Mucosa of descending colon (tissue), 3 donors: ENCODE data around the gene PPP6R3. TPM values are rescaled to one million over a fixed set of nuclear protein-coding genes. Genes with fewer than 3 reads are reported as not detected.

Experiments used
- ATAC-seq: fragments of 200-7000 bp; cut with Tn5 transposase; one replicate; pipeline ENCODE4 v1.9.1; 2020; ENCODE audit warnings: mild to moderate bottlenecking, moderate library complexity
- DNase-seq, 3 donors: peaks; one replicate each; pipeline ENCODE4 v3.0.0-alpha.2; 2020
- H3K36me3 ChIP-seq: fragments of 200-600 bp; one replicate; pipeline ENCODE4 v1.8.0; 2021; ENCODE audit warnings: low read depth, mild to moderate bottlenecking
- H3K4me1 ChIP-seq: fragments of 200-600 bp; one replicate; pipeline ENCODE4 v1.8.0; 2021; ENCODE audit warnings: low read depth, mild to moderate bottlenecking
- H3K4me3 ChIP-seq: fragments of 200-600 bp; one replicate; pipeline ENCODE4 v1.8.0; 2021; ENCODE audit warnings: mild to moderate bottlenecking
- H3K9me3 ChIP-seq: fragments of 200-600 bp; one replicate; pipeline ENCODE4 v1.8.0; 2021; ENCODE audit warnings: mild to moderate bottlenecking
- intact Hi-C, 2 donors: fragments of 100-400 bp; cut with DNase I in 1 of 2; cut with micrococcal nuclease in 1 of 2; formaldehyde crosslinking; loops; one replicate each; pipeline versions ENCODE4 v1.11.0 to v1.11.1; 2022; cut with DNase I, micrococcal nuclease
- total RNA-seq, 3 donors: library from RNA; stranded (reverse); fragmentation: NEBNext Ultra II Directional in 2 of 3; extraction: Animal tissue kit (Norgen Biotek cat#: 25700) in 2 of 3; gene quantifications; one replicate each; pipeline versions ENCODE4 v1.2.1 to v1.2.4, GENCODE V29; 2021 to 2023
- TF ChIP-seq, protein P1 (sequence below): fragments of 200-600 bp; IDR thresholded peaks from one replicate; pipeline ENCODE4 v1.8.0; 2022; ENCODE audit warnings: antibody characterized with exemption, mild to moderate bottlenecking
- donor health status: DM: no; HTN: no; CAD: no; lungs with moderate emphysema.
- donor health status: DM: no; HTN: no; CAD: no.
- donor health status: DM: no; HTN: yes; CAD: no.

The PPP6R3 gene
- total RNA-seq, 3 donors from 2014 or later: 107 to 141 (median 115) TPM

DNA sequence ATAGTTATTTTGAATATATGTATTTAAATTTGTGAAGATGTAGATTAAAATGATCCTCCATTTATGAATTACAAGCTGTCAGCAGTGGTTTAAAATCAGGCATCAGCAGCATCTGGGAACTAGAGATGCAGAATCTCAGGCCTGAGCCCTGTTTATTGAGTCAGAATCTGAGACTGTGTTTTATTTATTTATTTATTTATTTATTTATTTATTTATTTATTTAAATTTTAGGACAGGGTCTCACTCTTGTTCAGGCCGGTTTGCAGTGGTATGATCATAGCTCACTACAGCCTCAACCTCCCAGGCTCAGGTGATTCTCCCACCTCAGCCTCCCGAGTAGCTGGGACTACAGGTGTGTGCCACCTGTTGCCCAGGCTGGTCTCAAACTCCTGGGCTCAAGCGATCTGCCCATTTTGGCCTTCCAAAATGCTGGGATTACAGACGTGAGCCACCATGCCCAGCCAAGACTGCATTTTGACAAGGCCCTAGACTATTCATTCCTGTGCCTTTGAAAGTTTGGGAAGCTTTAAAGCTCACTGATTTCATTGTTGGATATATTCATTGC, 70.7 kb downstream of the PPP6R3 start:
- DNase-seq (no peak), ATAC-seq (no peak)
- TF ChIP-seq, protein P1, sequence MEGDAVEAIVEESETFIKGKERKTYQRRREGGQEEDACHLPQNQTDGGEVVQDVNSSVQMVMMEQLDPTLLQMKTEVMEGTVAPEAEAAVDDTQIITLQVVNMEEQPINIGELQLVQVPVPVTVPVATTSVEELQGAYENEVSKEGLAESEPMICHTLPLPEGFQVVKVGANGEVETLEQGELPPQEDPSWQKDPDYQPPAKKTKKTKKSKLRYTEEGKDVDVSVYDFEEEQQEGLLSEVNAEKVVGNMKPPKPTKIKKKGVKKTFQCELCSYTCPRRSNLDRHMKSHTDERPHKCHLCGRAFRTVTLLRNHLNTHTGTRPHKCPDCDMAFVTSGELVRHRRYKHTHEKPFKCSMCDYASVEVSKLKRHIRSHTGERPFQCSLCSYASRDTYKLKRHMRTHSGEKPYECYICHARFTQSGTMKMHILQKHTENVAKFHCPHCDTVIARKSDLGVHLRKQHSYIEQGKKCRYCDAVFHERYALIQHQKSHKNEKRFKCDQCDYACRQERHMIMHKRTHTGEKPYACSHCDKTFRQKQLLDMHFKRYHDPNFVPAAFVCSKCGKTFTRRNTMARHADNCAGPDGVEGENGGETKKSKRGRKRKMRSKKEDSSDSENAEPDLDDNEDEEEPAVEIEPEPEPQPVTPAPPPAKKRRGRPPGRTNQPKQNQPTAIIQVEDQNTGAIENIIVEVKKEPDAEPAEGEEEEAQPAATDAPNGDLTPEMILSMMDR: no peak
- Histone ChIP-seq H3K4me1 (peaks cover 8% of the 10 kb centered on the region), H3K4me3 (no peak overlapping the region), H3K36me3 (no peaks in the 10 kb centered on the region), H3K9me3 (no peaks in the 10 kb centered on the region)
- intact Hi-C loops: no loop called here

DNA sequence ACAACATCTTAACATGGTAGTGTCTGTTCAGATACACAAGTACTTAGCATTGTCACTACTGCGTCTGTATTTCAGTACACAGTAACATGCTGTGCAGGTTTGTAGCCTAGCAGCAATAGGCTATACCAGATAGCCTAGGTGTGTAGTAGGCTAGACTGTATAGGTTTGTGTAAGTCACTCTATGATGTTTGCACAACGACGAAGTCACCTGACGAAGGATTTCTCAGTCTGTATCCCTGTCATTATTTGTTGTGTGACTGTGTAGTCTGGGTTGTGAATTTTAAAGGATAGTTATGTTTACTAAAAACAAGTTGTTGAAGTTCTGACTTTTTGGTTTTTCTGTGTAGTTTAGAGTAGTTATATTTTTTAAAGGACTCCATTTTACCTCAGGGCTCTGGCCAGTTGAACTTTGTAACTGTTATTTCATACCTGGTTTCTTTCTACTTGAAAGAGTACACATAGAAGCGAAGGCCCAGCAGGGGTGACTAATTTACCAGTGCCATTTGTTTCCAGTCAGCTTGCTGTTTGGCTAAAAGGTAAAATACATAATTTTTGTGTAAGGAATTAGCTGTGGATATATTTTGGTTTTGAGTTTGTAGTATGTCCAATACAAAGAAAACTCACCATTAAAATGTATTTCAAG, 72.3 kb downstream of the PPP6R3 start:
- Histone ChIP-seq H3K4me1 (peaks cover 5% of the 10 kb centered on the region), H3K9me3 (no peaks in the 10 kb centered on the region), H3K4me3 (no peak overlapping the region), H3K36me3 (no peaks in the 10 kb centered on the region)
- intact Hi-C loops: no loop called here
- peak; percentile 86 for ATAC-seq
- peak in 1 of 3 donors; percentile 42 for DNase-seq
- TF ChIP-seq, protein P1: no peak

DNA sequence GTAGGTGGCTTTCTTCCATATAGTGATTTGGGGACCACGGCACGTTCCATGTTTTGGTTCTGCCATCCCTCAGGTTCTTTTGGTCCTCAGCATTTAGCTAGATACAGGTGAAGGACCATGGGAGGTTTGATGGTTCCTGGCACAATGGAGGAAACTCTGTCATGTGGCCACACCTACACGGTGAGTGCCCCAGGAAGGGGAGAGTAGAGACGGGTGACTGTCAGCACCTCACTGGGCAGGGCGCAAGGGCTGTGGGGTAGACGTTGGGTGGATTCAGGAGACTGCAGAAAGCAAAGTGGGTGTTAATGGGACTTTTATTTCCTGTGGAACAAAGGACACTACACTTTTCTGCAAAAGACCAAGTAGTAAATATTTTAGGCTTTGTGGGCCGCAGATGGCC, 73.4 kb downstream of the PPP6R3 start:
- no peak for DNase-seq
- Histone ChIP-seq H3K4me3 (no peak overlapping the region), H3K9me3 (no peaks in the 10 kb centered on the region), H3K36me3 (no peaks in the 10 kb centered on the region), H3K4me1 (peaks cover 4% of the 10 kb centered on the region)
- intact Hi-C loops: no loop called here
- no peak for ATAC-seq
- TF ChIP-seq, protein P1: no peak

DNA sequence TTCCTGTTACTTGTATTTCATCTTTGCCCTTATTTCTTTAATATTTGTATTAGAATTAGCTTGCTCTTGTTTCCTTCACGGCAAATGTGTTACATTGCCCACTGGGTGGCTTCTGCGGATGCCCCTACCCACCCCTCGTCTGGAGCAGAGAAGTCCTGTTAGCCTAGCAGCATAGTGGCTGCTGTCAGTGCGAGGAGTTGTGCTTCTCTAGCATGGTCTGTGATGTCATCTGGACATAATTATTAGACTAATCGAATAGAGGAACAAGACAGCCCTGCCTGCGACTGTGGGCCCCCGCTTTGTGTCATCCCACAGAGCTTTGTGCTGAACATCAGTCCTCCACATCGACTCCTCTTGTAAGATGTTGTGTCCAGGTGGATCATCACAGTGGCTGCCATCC, 74.5 kb downstream of the PPP6R3 start:
- Histone ChIP-seq H3K9me3 (no peaks in the 10 kb centered on the region), H3K4me3 (no peak overlapping the region), H3K36me3 (no peaks in the 10 kb centered on the region), H3K4me1 (peaks cover 4% of the 10 kb centered on the region)
- ATAC-seq (no peak), DNase-seq (no peak)
- intact Hi-C loops: no loop called here
- TF ChIP-seq, protein P1: no peak

DNA sequence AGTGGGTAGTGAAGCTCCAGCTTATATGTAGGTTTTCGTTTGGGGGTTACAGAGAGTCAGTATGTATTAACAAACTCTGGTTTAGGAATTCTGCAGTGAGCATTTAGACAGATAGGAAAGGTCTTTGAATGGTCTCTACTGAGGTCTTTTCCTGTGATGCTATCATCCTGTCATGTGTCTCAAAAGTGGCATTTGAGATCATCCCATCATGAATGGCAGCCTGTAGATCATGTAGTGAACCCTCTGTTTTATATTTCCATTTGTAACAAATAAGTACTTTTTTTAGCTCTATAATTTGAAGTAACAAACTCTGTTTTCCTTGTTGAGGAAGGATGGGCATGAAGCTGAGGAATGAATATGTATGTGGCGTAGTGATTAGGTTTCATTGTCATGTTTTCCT, 76.2 kb downstream of the PPP6R3 start:
- Histone ChIP-seq H3K9me3 (no peaks in the 10 kb centered on the region), H3K4me1 (peaks cover 16% of the 10 kb centered on the region), H3K36me3 (no peaks in the 10 kb centered on the region), H3K4me3 (no peak overlapping the region)
- TF ChIP-seq, protein P1: no peak
- intact Hi-C loops: no loop called here
- ATAC-seq: no peak
- DNase-seq: no peak
